Esophagus squamous epithelium (tissue), 4 donors: ENCODE results near the gene CCDC15.

ENCODE experiments used
- POLR2A ChIP-seq, 4 donors: fragments of 450-650 bp; IDR thresholded peaks; one replicate each; pipeline ENCODE4 v1.6.1; 2017; ENCODE audit warnings: antibody characterized with exemption in 4 of 4, mild to moderate bottlenecking in 4 of 4, moderate library complexity in 3 of 4
- TF ChIP-seq, protein P1 (sequence below), 6 experiments: fragments of 450-650 bp in 4 of 6; fragments of 200-600 bp in 2 of 6; sonication (generic) in 2 of 6; IDR thresholded peaks; one replicate each; pipeline ENCODE4 v1.5.1; 2016 to 2019; ENCODE audit warnings: antibody characterized with exemption in 6 of 6, mild to moderate bottlenecking in 4 of 6, moderate library complexity in 4 of 6

DNA sequence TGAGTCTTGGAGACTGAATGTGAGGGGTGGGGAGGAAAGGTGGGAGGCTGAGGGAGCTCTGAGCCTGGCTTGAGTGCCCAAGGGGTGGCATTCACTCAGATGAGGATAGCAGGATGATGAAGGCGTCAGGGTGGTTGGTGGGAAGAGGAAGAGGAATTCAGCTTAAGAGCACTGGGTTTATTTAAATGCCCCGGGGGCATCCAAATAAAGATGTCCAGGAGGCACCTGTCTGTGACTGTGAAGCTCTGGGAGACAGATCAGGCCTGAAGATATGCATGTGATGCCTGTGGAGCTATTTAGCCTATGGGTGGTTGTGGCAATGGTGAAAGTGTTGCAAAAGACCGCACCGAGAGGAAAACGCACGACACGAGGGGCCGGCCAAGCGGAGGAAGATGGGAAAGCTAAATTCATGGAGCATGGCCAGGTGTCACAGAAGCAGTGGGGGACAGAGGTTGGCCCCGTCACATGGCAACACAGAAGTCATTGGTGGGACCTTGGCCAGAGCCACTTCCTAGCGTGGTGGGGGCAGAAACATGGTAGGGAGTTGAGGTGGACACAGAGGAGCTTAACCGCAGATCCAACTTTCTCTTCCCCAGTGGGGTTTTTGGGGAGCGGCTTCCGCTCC is 124.6 kb downstream of the CCDC15 start:
- TF ChIP-seq, protein P1, sequence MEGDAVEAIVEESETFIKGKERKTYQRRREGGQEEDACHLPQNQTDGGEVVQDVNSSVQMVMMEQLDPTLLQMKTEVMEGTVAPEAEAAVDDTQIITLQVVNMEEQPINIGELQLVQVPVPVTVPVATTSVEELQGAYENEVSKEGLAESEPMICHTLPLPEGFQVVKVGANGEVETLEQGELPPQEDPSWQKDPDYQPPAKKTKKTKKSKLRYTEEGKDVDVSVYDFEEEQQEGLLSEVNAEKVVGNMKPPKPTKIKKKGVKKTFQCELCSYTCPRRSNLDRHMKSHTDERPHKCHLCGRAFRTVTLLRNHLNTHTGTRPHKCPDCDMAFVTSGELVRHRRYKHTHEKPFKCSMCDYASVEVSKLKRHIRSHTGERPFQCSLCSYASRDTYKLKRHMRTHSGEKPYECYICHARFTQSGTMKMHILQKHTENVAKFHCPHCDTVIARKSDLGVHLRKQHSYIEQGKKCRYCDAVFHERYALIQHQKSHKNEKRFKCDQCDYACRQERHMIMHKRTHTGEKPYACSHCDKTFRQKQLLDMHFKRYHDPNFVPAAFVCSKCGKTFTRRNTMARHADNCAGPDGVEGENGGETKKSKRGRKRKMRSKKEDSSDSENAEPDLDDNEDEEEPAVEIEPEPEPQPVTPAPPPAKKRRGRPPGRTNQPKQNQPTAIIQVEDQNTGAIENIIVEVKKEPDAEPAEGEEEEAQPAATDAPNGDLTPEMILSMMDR (IDR thresholded peaks at IDR 0.05), result no peak
- TF ChIP-seq POLR2A (IDR thresholded peaks at IDR 0.05), result no peak
